ENCODE measurements around the gene LRRC32. TPM values are rescaled to one million over a fixed set of nuclear protein-coding genes. Genes with fewer than 3 reads are reported as not detected.

Gene LRRC32
- total and polyA plus RNA-seq, 2 experiments from 2014 or later: 4.0 to 7.9 TPM

DNA sequence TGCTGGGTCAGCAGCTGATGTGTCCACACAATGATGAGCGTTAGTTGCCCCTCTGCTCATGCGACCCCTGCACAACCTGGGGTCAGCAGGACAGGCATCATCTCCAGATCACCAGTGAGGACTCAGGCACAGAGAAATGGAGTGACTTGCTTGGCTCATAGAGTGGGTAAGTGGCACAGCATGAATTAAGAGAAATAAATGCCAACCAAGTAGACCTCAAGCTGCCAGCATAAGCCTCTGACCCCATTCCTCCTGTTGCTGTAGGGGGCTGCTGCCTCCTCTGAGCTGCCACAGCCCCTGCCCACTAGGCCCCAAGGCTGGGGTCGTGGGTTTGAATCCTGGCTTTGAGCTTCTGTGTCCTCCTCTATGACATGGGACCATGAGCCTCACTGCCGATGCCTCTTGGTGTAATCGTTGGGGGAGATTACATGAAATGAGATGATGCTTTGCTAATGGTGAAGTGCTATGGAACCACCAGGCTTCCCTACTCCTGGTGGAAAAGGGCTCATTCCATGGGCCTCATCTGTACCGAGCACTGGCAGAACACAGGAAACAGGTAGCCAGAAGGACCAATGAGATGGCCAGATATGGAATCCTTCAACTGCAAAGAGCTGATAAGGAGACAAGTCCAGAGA lies 33.6 kb downstream of the LRRC32 start:
- WGBS, 2 experiments (ENCODE audit: low coverage in 1 of 2, low lambda C conversion rate in 2 of 2, missing lambda C conversion rate in 2 of 2): 79 to 82% methylated on average over 6 of the region's 6 CpGs
- in situ Hi-C loops (cut with MboI): no loop called here
- no peaks in the 10 kb centered on the region; the same call in 1 of the 2 replicates for H3K27me3 ChIP-seq (replicated peaks; ENCODE audit: insufficient read depth)
- DNase-seq: no peak
- H3K36me3 ChIP-seq (ENCODE audit: low read depth): no peaks in the 10 kb centered on the region
- no peaks in the 10 kb centered on the region for H3K4me1 ChIP-seq (ENCODE audit: insufficient read depth)
- no peak overlapping the region for H3K4me3 ChIP-seq
- H2AFZ ChIP-seq: no peak overlapping the region
- H3F3A ChIP-seq (ENCODE audit: insufficient read depth): no peaks in the 10 kb centered on the region
- no peaks in the 10 kb centered on the region for H3K79me2 ChIP-seq (ENCODE audit: insufficient read depth)
- no peak overlapping the region for H3K27ac ChIP-seq
- no peak overlapping the region for H3K9ac ChIP-seq
- no peaks in the 10 kb centered on the region for H4K20me1 ChIP-seq (ENCODE audit: insufficient read depth)
- no peaks in the 10 kb centered on the region for H3K9me3 ChIP-seq (ENCODE audit: low read depth)
- no peak overlapping the region for H3K4me2 ChIP-seq (ENCODE audit: unreplicated experiment)
- H3K9me2 ChIP-seq (ENCODE audit: insufficient read depth): no peaks in the 10 kb centered on the region
- TF ChIP-seq EZH2phosphoT487 (IDR thresholded peaks at IDR 0.05; ENCODE audit: insufficient read depth, low read depth): no peak
- no peak for TF ChIP-seq EZH2 (IDR thresholded peaks at IDR 0.05; ENCODE audit: insufficient read depth, poor library complexity, severe bottlenecking)

DNA sequence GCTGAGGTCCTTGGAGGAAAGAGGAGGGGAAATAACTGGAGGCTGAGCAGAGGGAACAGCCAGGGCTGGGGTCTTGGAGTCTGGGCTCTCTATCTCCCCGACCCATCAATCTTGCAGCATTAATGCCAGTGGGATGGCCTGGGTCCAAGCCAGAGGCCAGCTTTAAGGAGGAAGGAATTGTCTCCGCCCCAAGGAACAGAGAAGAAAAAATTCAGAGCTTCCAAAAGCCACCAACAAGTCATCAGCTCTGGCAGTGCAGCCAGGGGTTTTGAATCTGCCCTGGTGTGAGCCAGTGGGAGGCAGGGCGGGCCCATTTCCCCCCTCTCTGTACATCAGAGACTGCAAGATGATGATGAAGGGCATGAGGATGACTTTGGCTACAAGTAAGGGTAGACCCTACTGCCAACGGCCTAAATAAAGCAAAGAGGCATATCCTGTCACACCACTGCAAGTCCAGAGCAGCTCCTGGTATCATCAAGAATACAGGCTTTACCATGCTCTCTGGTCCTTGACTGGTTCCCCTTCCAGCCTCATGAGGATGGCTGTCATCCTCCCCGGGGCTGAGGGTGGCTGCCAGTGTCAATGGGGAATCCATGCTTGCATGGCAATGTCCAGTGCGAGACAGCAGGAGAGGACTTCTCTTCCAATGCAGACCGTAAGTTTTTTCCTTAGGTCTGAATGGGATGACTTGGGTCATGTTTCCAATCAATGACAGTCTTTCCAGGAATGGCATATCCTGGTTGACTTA lies 34.4 kb downstream of the LRRC32 start:
- Histone ChIP-seq H3K27me3 (replicated peaks; ENCODE audit: insufficient read depth) (no peaks in the 10 kb centered on the region; the same call in 1 of the 2 replicates), H3K9me3 (ENCODE audit: low read depth) (no peaks in the 10 kb centered on the region), H3K79me2 (ENCODE audit: insufficient read depth) (no peaks in the 10 kb centered on the region), H3K9ac (no peak overlapping the region), H3K27ac (no peak overlapping the region), H2AFZ (no peak overlapping the region), H3K4me2 (ENCODE audit: unreplicated experiment) (no peak overlapping the region), H3K9me2 (ENCODE audit: insufficient read depth) (no peaks in the 10 kb centered on the region), H3K4me1 (ENCODE audit: insufficient read depth) (no peaks in the 10 kb centered on the region), H3F3A (ENCODE audit: insufficient read depth) (no peaks in the 10 kb centered on the region), H4K20me1 (ENCODE audit: insufficient read depth) (no peaks in the 10 kb centered on the region), H3K36me3 (ENCODE audit: low read depth) (no peaks in the 10 kb centered on the region), H3K4me3 (no peak overlapping the region)
- DNase-seq: no peak
- 36 to 47% methylated on average over 7 of the region's 7 CpGs for WGBS, 2 experiments (ENCODE audit: low coverage in 1 of 2, low lambda C conversion rate in 2 of 2, missing lambda C conversion rate in 2 of 2)
- no peak for TF ChIP-seq EZH2 (IDR thresholded peaks at IDR 0.05; ENCODE audit: insufficient read depth, poor library complexity, severe bottlenecking)
- no peak for TF ChIP-seq EZH2phosphoT487 (IDR thresholded peaks at IDR 0.05; ENCODE audit: insufficient read depth, low read depth)
- in situ Hi-C loops (cut with MboI): no loop called here

DNA sequence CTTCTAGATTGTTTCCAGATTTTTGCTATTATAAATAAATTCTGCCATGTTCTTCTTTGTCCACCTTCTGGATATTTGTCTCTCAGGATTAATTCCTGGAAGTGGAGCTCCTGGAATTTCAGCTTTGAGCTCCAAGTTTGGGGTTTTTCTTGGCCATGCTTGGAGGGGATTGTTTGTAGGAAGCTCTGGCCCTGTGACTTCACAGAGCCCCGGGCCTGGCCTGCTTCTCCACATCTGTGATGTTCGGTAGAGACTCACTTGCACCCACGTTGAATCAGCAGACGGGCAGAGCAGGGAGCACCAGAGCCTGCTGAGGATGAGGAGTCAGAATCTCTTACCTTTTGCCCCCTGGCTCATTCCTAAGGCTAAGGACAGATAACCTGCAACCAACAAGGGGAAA lies 35.7 kb downstream of the LRRC32 start:
- in situ Hi-C loops (cut with MboI): no loop called here
- 59 to 64% methylated on average over 4 of the region's 4 CpGs for WGBS, 2 experiments (ENCODE audit: low coverage in 1 of 2, low lambda C conversion rate in 2 of 2, missing lambda C conversion rate in 2 of 2)
- Histone ChIP-seq H3F3A (ENCODE audit: insufficient read depth) (no peaks in the 10 kb centered on the region), H3K27me3 (replicated peaks; ENCODE audit: insufficient read depth) (no peaks in the 10 kb centered on the region; the same call in 1 of the 2 replicates), H3K79me2 (ENCODE audit: insufficient read depth) (no peaks in the 10 kb centered on the region), H3K9ac (no peak overlapping the region), H3K4me2 (ENCODE audit: unreplicated experiment) (no peak overlapping the region), H3K9me2 (ENCODE audit: insufficient read depth) (no peaks in the 10 kb centered on the region), H3K36me3 (ENCODE audit: low read depth) (no peaks in the 10 kb centered on the region), H4K20me1 (ENCODE audit: insufficient read depth) (no peaks in the 10 kb centered on the region), H3K4me3 (no peak overlapping the region), H3K27ac (no peak overlapping the region), H3K4me1 (ENCODE audit: insufficient read depth) (peaks cover under 1% of the 10 kb centered on the region; the same call in 1 of the 2 replicates), H3K9me3 (ENCODE audit: low read depth) (no peaks in the 10 kb centered on the region), H2AFZ (no peak overlapping the region)
- no peak for DNase-seq
- TF ChIP-seq EZH2 (IDR thresholded peaks at IDR 0.05; ENCODE audit: insufficient read depth, poor library complexity, severe bottlenecking) (no peak), EZH2phosphoT487 (IDR thresholded peaks at IDR 0.05; ENCODE audit: insufficient read depth, low read depth) (no peak)

DNA sequence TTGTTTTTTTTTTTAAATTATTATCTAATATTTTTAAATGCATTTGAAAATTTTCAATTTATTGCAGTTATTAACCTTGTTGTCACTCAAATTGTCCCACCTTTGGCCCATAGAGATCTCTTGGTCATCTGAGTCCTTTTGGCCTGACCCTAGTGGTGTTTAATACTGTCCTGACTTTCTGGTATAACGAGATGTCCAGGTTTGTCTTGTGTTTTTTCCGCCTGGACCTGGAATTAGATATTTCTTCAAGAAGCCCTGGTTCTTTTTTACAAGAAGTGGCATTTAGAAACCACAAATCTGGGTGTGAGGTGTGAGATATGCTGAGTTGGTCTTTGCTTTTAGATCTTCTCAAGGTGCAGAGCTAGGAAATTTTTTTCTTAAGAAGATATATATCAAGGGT lies 38.1 kb downstream of the LRRC32 start:
- no peak for TF ChIP-seq EZH2 (IDR thresholded peaks at IDR 0.05; ENCODE audit: insufficient read depth, poor library complexity, severe bottlenecking)
- no peak for TF ChIP-seq EZH2phosphoT487 (IDR thresholded peaks at IDR 0.05; ENCODE audit: insufficient read depth, low read depth)
- no peak for DNase-seq

More for the DNA sequence above, 38.1 kb downstream of the LRRC32 start:
- peaks cover 7% of the 10 kb centered on the region; the same call in 1 of the 2 replicates for H3K4me1 ChIP-seq (ENCODE audit: insufficient read depth)
- in situ Hi-C loops (cut with MboI): no loop called here
- WGBS, 2 experiments (ENCODE audit: low coverage in 1 of 2, low lambda C conversion rate in 2 of 2, missing lambda C conversion rate in 2 of 2): 80 to 83% methylated on average over 2 of the region's 2 CpGs
- H3F3A ChIP-seq (ENCODE audit: insufficient read depth): no peaks in the 10 kb centered on the region
- H3K4me2 ChIP-seq (ENCODE audit: unreplicated experiment): no peak overlapping the region
- no peak overlapping the region for H3K27ac ChIP-seq
- H2AFZ ChIP-seq: no peak overlapping the region
- no peaks in the 10 kb centered on the region for H3K79me2 ChIP-seq (ENCODE audit: insufficient read depth)
- H3K27me3 ChIP-seq (replicated peaks; ENCODE audit: insufficient read depth): no peaks in the 10 kb centered on the region; the same call in 1 of the 2 replicates
- H3K9me3 ChIP-seq (ENCODE audit: low read depth): no peaks in the 10 kb centered on the region
- no peaks in the 10 kb centered on the region for H3K36me3 ChIP-seq (ENCODE audit: low read depth)
- no peaks in the 10 kb centered on the region for H3K9me2 ChIP-seq (ENCODE audit: insufficient read depth)
- H3K4me3 ChIP-seq: no peak overlapping the region
- H3K9ac ChIP-seq: no peak overlapping the region
- H4K20me1 ChIP-seq (ENCODE audit: insufficient read depth): no peaks in the 10 kb centered on the region

All from GM23248 (cell line).